Sigmoid colon (tissue), 4 donors: ENCODE results near the gene PVALEF.
"Not testable (repeated sequence)": the region's sequence is repeated elsewhere in the genome, so short reads cannot be mapped to it uniquely, and the experiment has no call there.

Source experiments
- EP300 ChIP-seq, 4 donors: sonication (generic); formaldehyde crosslinking; IDR thresholded peaks; one replicate each; pipeline ENCODE4 v1.6.1; 2017; ENCODE audit warnings: antibody characterized with exemption in 4 of 4
- POLR2A ChIP-seq, 2 donors: fragments of 450-650 bp; IDR thresholded peaks; one replicate each; pipeline ENCODE4 v1.6.1; 2016; ENCODE audit warnings: antibody characterized with exemption in 2 of 2, mild to moderate bottlenecking in 2 of 2, moderate library complexity in 2 of 2
- TF ChIP-seq, protein P1 (sequence below), 4 experiments: fragments of 450-650 bp in 3 of 4; fragments of 200-600 bp in 1 of 4; IDR thresholded peaks; one replicate each; pipeline ENCODE4 v1.5.1; 2016 to 2019; ENCODE audit warnings: antibody characterized with exemption in 4 of 4, mild to moderate bottlenecking in 3 of 4, moderate library complexity in 2 of 4

DNA sequence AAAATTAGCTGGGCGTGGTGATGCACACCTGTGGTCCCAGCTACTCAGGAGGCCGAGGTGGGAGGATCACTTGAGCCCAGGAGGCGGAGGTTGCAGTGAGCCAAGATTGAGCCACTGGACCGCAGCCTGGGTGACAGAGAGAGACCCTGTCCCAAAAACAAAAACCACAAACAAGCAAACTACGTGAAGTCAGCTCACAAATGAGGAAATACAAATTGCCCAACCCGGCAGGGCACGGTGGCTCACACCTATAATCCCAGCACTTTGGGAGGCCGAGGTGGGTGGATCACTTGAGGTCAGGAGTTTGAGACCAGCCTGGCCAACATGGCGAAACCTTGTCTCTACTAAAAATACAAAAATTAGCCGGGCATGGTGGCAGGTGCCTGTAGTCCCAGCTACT lies 19.1 kb upstream of the PVALEF start:
- TF ChIP-seq, protein P1, sequence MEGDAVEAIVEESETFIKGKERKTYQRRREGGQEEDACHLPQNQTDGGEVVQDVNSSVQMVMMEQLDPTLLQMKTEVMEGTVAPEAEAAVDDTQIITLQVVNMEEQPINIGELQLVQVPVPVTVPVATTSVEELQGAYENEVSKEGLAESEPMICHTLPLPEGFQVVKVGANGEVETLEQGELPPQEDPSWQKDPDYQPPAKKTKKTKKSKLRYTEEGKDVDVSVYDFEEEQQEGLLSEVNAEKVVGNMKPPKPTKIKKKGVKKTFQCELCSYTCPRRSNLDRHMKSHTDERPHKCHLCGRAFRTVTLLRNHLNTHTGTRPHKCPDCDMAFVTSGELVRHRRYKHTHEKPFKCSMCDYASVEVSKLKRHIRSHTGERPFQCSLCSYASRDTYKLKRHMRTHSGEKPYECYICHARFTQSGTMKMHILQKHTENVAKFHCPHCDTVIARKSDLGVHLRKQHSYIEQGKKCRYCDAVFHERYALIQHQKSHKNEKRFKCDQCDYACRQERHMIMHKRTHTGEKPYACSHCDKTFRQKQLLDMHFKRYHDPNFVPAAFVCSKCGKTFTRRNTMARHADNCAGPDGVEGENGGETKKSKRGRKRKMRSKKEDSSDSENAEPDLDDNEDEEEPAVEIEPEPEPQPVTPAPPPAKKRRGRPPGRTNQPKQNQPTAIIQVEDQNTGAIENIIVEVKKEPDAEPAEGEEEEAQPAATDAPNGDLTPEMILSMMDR (IDR thresholded peaks at IDR 0.05): not testable (repeated sequence)
- TF ChIP-seq POLR2A, EP300 (IDR thresholded peaks at IDR 0.05): not testable (repeated sequence)
